GM12874 (cell line): ENCODE data around the gene PRX.

Experiments used
- CTCF ChIP-seq: IDR thresholded peaks from 2 replicates; pipeline ENCODE4 v1.5.1; 2011; ENCODE audit warnings: low read depth, mild to moderate bottlenecking, control low read depth, low read length, moderate library complexity; ENCODE audit not compliant: insufficient read depth

PRX gene

GRCh38 chr19:40393894-40394815 is 19.0 kb downstream of the PRX start:
- TF ChIP-seq CTCF, result no peak

DNA sequence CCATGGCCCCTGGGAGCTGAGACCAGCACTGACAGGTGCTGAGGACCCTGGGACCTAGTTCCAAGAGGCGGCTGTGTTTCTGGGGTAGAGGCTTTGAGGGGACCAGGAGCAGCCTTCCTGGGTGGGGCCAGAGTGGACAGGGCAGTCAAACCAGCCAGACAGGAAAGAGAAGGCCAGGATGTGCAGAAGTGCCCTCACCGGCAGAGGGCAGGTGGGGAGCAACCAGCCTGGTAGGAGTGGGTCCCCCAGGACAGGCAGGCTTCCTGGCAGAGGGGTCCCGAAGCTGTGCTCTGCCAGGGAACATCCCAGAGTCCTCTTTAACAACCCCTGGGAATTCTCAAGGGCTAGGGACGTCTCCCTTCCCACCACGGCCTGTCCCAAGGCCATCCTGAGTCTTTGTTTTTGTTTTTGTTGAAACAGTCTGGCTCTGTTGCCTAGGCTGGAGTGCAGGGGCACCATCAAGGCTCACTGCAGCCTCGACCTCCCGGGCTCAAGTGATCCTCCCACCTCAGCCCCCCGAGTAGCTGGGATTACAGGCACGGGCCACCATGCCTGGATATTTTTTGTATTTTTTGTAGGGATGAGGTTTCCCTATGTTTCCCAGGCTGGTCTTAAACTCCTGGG is 20.2 kb downstream of the PRX start:
- no peak; the same call in 1 of the 2 replicates for TF ChIP-seq CTCF

DNA sequence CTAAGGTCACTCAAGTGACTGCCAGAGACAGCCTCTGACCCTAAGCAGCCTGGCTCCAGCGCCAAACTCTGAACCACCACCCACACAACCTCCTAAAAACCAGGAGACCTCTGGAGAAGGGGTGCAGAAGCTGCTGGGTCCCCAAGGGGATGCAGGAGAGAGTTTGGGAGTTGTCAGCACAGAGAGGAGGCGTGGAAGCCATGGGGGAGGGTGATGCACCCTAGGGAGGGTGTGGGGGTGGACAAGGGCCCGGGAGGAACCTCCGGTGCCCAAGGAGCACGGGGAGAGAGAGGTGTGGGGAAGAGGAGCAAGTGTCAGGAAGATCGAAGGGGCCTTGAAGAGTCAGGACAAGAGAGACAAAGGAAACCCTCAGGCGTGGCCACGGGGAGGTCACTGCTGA is 21.1 kb downstream of the PRX start:
- TF ChIP-seq CTCF, result no peak

GRCh38 chr19:40390084-40390742 is 23.0 kb downstream of the PRX start, which contains the start of gene HIPK4:
HIPK4 (minus strand) TSS chr19:40390181; CDS start chr19:40389902, 279 bp downstream.
- TF ChIP-seq CTCF, result no peak

GRCh38 chr19:40389404-40390083 is 23.6 kb downstream of the PRX start:
- TF ChIP-seq CTCF, result no peak

DNA sequence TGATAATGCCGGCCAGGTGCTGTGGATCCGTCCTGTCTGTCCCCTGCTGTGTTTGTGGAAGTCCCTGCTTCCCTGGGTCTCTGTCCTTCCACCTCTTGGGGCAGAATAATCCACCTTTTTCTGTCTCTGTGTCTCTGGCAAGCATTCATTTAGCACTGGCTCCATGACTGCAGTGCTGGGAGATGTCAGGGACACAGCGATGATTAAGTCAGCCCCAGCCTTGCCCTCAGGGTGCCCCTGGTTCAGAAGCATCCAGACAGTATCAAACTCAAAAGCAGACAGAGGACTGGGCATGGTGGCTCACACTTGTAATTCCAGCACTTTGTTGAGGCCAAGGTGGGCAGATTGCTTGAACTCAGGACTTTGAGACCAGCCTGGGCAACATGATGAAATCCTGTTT is 24.7 kb downstream of the PRX start:
- no peak for TF ChIP-seq CTCF
